K562 (cell line): Measurements from ENCODE around the gene HSFX3. TPM values are rescaled to one million over a fixed set of nuclear protein-coding genes. Genes with fewer than 3 reads are reported as not detected.

Experiments
- ATAC-seq: fragments of 200-7000 bp; cut with Tn5 transposase; 3 replicates; pipeline ENCODE4 v1.9.1; 2020; ENCODE audit warnings: moderate library complexity
- BruUV-seq: library from RNA; stranded (reverse); fragments of 400-500 nt; replicated peaks from 2 replicates; lab custom pipeline; 2021; lab: Mats Ljungman, UMichigan
- CTCF ChIA-PET: fragments of 300-600 bp; formaldehyde crosslinking; extraction: SDS; loops from one replicate; lab custom pipeline; 2021; ENCODE audit warnings: low intra/inter-chr PET ratio; lab: Yijun Ruan, JAX
- POLR2A ChIA-PET: fragments of 300-600, 350-650 bp; sonication (Branson Sonifier 250); formaldehyde crosslinking; extraction: SDS; loops from one replicate; lab custom pipeline; 2021; ENCODE audit warnings: antibody characterized with exemption, inconsistent platforms; lab: Yijun Ruan, JAX
- DNase-seq, 4 experiments: peaks; one replicate each; pipeline versions ENCODE4 v3.0.0 to v3.0.0-alpha.2; 2011 to 2018; ENCODE audit warnings: low spot score in 3 of 4, mixed read lengths in 3 of 4; ENCODE audit errors: extremely low read depth in 1 of 4
- FAIRE-seq: peaks from 2 replicates; lab custom pipeline; 2011; peaks lifted over from hg19 to GRCh38; lab: Jason Lieb, UNC
- H2AFZ ChIP-seq: 2 replicates; pipeline ENCODE4 v1.6.0; 2011; ENCODE audit warnings: low read depth, low read length, control low read depth, inconsistent platforms
- H3K27ac ChIP-seq: fragments of 200-600 bp; 3 replicates; pipeline ENCODE4 v1.8.0; 2011; ENCODE audit warnings: low read depth, mild to moderate bottlenecking, control low read depth, inconsistent platforms, low read length, moderate library complexity, mixed read lengths; ENCODE audit errors: extremely low read depth
- H3K27me3 ChIP-seq, 2 experiments: fragments of 300-600 bp in 1 of 2; 2 replicates in 1 of 2; 3 replicates in 1 of 2; pipeline versions ENCODE4 v1.6.0 to v1.8.0; 2011; ENCODE audit warnings: inconsistent platforms in 2 of 2, low read length in 2 of 2, mild to moderate bottlenecking in 1 of 2, mixed read lengths in 1 of 2, moderate library complexity in 1 of 2; ENCODE audit not compliant: control insufficient read depth in 2 of 2, insufficient read depth in 2 of 2
- H3K36me3 ChIP-seq: fragments of 300-600 bp; 3 replicates; pipeline ENCODE4 v1.8.0; 2011; ENCODE audit warnings: mild to moderate bottlenecking, low read length, inconsistent platforms; ENCODE audit not compliant: control insufficient read depth, insufficient read depth
- H3K4me1 ChIP-seq, 2 experiments: fragments of 200-600 bp in 1 of 2; replicated peaks in 1 of 2; 2 replicates in 1 of 2; 3 replicates in 1 of 2; pipeline versions ENCODE4 v1.5.1 to v1.8.0; 2011; ENCODE audit warnings: inconsistent platforms in 2 of 2, low read length in 2 of 2, mild to moderate bottlenecking in 1 of 2, mixed read lengths in 1 of 2, moderate library complexity in 1 of 2; ENCODE audit not compliant: control insufficient read depth in 2 of 2, insufficient read depth in 2 of 2
- H3K4me2 ChIP-seq: 2 replicates; pipeline ENCODE4 v1.6.1; 2011; ENCODE audit warnings: low read length, control low read depth, inconsistent platforms, mixed read lengths; ENCODE audit not compliant: insufficient read depth
- H3K4me3 ChIP-seq: fragments of 200-600 bp; sonication (generic), shearing (Covaris generic); 2 replicates; pipeline ENCODE4 v1.5.1; 2016; ENCODE audit warnings: control low read depth, inconsistent platforms
- H3K79me2 ChIP-seq: fragments of 200-600 bp; 3 replicates; pipeline ENCODE4 v1.8.0; 2011; ENCODE audit warnings: low read length, inconsistent platforms; ENCODE audit not compliant: control insufficient read depth, insufficient read depth
- H3K9ac ChIP-seq, 2 experiments: 2 replicates each; pipeline versions ENCODE4 v1.6.0 to v1.6.1; 2011; ENCODE audit warnings: low read depth in 2 of 2, low read length in 2 of 2, control low read depth in 1 of 2, inconsistent platforms in 1 of 2, mild to moderate bottlenecking in 1 of 2, mixed read lengths in 1 of 2; ENCODE audit not compliant: insufficient read depth in 1 of 2
- H3K9me1 ChIP-seq: one replicate; pipeline ENCODE4 v1.6.0; 2011; ENCODE audit warnings: inconsistent platforms, mild to moderate bottlenecking, low read length, moderate library complexity; ENCODE audit not compliant: control insufficient read depth, insufficient read depth
- H3K9me3 ChIP-seq: replicated peaks from 2 replicates; pipeline ENCODE4 v1.5.1; 2011; ENCODE audit warnings: low read depth, low read length, inconsistent platforms; ENCODE audit not compliant: control insufficient read depth, insufficient read depth
- H4K20me1 ChIP-seq: replicated peaks from 2 replicates; pipeline ENCODE4 v1.6.1; 2011; ENCODE audit warnings: low read length, inconsistent platforms, mixed read lengths; ENCODE audit not compliant: control insufficient read depth, insufficient read depth
- CBFA2T2 ChIP-seq: fragments of 450-650 bp; conservative IDR thresholded peaks from 2 replicates; pipeline ENCODE4 v1.6.1; 2017; ENCODE audit warnings: mild to moderate bottlenecking
- CREM ChIP-seq: IDR thresholded peaks from 2 replicates; pipeline ENCODE4 v1.6.1; 2014; ENCODE audit warnings: antibody characterized with exemption, low read depth
- EWSR1 ChIP-seq: fragments of 450-650 bp; IDR thresholded peaks from 2 replicates; pipeline ENCODE4 v1.6.1; 2018; ENCODE audit warnings: borderline replicate concordance, mild to moderate bottlenecking, low read depth, moderate library complexity; ENCODE audit not compliant: partially characterized antibody
- GATAD2B ChIP-seq: fragments of 450-650 bp; IDR thresholded peaks from 2 replicates; pipeline ENCODE4 v1.6.1; 2017; ENCODE audit warnings: mild to moderate bottlenecking, borderline replicate concordance
- HDAC6 ChIP-seq: IDR thresholded peaks from 2 replicates; pipeline ENCODE4 v1.6.1; 2012; ENCODE audit warnings: low read depth, mild to moderate bottlenecking, control low read depth, inconsistent platforms, low read length, moderate library complexity
- JUNB ChIP-seq: fragments of 450-650 bp; formaldehyde crosslinking; conservative IDR thresholded peaks from 2 replicates; pipeline ENCODE4 v1.4.0; 2020; ENCODE audit warnings: mild to moderate bottlenecking
- KLF13 ChIP-seq: fragments of 450-650 bp; IDR thresholded peaks from 2 replicates; pipeline ENCODE4 v1.6.1; 2016; ENCODE audit warnings: missing genetic modification characterization, low read depth, mild to moderate bottlenecking, missing compliant biosample characterization, moderate library complexity, borderline replicate concordance
- NR3C1 ChIP-seq: sonication (generic); formaldehyde crosslinking; IDR thresholded peaks from 2 replicates; pipeline ENCODE4 v1.8.1; 2022; ENCODE audit warnings: missing genetic modification reagents
- NR4A1 ChIP-seq, 2 experiments: fragments of 250-450 bp in 1 of 2; fragments of 450-650 bp in 1 of 2; sonication (Bioruptor Pico) in 1 of 2; IDR thresholded peaks; 2 replicates each; pipeline versions ENCODE4 v1.4.0 to v1.6.1; 2016 to 2020; ENCODE audit warnings: mild to moderate bottlenecking in 2 of 2, missing compliant biosample characterization in 1 of 2, missing genetic modification characterization in 1 of 2, moderate library complexity in 1 of 2
- TRIM25 ChIP-seq: fragments of 450-650 bp; IDR thresholded peaks from 2 replicates; pipeline ENCODE4 v1.7.0; 2016; ENCODE audit warnings: borderline replicate concordance
- ZBED1 ChIP-seq: IDR thresholded peaks from 2 replicates; pipeline ENCODE4 v1.6.1; 2014
- ZNF324 ChIP-seq: fragments of 250-450 bp; sonication (Bioruptor Pico); IDR thresholded peaks from 2 replicates; pipeline ENCODE4 v1.4.0; 2020; ENCODE audit warnings: mild to moderate bottlenecking
- WGBS: fragments of 100-300 bp; shearing (Covaris generic); methylation state at CpG from one replicate; pipeline ENCODE4 v1.1.6; 2016; ENCODE audit warnings: low coverage, mixed read lengths; ENCODE audit not compliant: insufficient coverage; ENCODE audit errors: missing lambda C conversion rate; 5-methylcytosine and 5-hydroxymethylcytosine counted together
- in situ Hi-C: fragments of 300-500 bp; cut with MboI; formaldehyde crosslinking; loops from 4 replicates; pipeline ENCODE4 v1.15.0; 2018; ENCODE audit warnings: inconsistent platforms, mixed read lengths
- intact Hi-C: fragments of 100-400 bp; cut with micrococcal nuclease; formaldehyde crosslinking; loops from 2 replicates; pipeline ENCODE4 v1.14.2; 2022
- polyA plus RNA-seq, 8 experiments: library from polyadenylated mRNA; depleted of rRNA in 4 of 8; stranded (reverse) in 5 of 8; unstranded in 3 of 8; fragments of >200 nt; fragmentation: Nextera tagmentation in 2 of 8; fragmentation: Illumina TruSeq in 1 of 8; extraction: Ambion mirVana in 2 of 8; extraction: Trizol in 1 of 8; gene quantifications; 2 replicates each; pipeline versions ENCODE4 v1.2.1 to v1.2.3, GENCODE V29; 2011 to 2014; ENCODE audit warnings: inconsistent platforms in 1 of 8, missing spikeins in 1 of 8
- total RNA-seq, 7 experiments: library from RNA; depleted of rRNA in 6 of 7; stranded (reverse); fragments of >200 nt in 6 of 7; fragmentation: Illumina TruSeq in 2 of 7; extraction: Trizol in 2 of 7; gene quantifications; 2 replicates each; pipeline versions ENCODE4 v1.2.1 to v1.2.3, GENCODE V29; 2011 to 2021; ENCODE audit warnings: low replicate concordance in 1 of 7
- TF ChIP-seq, protein P1 (sequence below): fragments of 250-450 bp; sonication (Bioruptor Pico); IDR thresholded peaks from 2 replicates; pipeline ENCODE4 v1.4.0; 2020
- TF ChIP-seq, protein P2 (sequence below): fragments of 450-650 bp; formaldehyde crosslinking; IDR thresholded peaks from 2 replicates; pipeline ENCODE4 v1.4.0; 2020; ENCODE audit warnings: mild to moderate bottlenecking, moderate library complexity

HSFX3 gene
- total and polyA plus RNA-seq, 9 of the 15 experiments (the other 6 are each of a cell fraction or from before 2014, with no cell fraction given) = 0.08 to 0.10 TPM; not detected in 7

DNA sequence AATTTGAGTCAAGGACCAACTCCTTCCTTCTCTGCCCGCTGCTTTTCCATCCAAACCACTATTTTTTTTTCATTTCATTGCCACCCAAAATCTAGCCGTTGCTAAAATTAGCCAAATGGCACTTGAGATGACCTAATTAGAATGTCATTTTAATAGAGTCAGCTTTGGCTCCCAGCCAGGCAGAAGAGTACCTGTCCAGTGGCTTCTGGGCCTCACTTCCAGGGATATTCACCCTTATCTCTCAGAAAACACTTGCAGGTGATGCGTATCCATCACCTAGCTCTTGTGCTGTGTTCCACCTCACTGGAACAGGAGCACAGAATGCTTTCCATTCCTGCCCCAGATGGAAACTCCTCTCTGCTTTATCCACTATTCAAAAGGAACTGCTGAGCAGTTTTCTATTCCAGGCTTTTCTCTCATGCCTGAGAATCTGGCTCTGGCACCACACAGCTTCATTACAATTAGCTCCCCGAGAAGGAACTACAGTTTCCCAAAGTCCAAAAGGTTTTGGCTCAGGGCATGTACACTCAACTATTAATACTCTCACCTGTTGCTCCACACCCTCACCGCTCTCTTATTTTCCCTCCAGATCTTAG, 19.1 kb upstream of the HSFX3 start:
- WGBS = 14% methylated on average over 4 of the region's 5 CpGs
- DNase-seq = no peak
- Histone ChIP-seq H3K36me3 (no peaks in the 10 kb centered on the region), H4K20me1 (no peaks in the 10 kb centered on the region), H3K9ac (no peak overlapping the region), H3K9me3 (no peaks in the 10 kb centered on the region), H3K4me3 (no peak overlapping the region), H2AFZ (no peak overlapping the region), H3K27ac (no peak overlapping the region), H3K79me2 (no peaks in the 10 kb centered on the region), H3K4me1 (peaks cover 0 to 3% of the 10 kb centered on the region in 2 experiments; a peak in 2 of 5 replicates), H3K4me2 (no peak overlapping the region), H3K27me3 (0 out of 5 replicates have a peak, but pooled peaks cover 0 to 4% of the 10 kb centered on the region in 2 experiments), H3K9me1 (no peaks in the 10 kb centered on the region)
- no TSS peak for BruUV-seq
- no peak for FAIRE-seq
- in situ Hi-C loops (no loop called here), intact Hi-C loops (no loop called here)
- TF ChIP-seq, protein P1, sequence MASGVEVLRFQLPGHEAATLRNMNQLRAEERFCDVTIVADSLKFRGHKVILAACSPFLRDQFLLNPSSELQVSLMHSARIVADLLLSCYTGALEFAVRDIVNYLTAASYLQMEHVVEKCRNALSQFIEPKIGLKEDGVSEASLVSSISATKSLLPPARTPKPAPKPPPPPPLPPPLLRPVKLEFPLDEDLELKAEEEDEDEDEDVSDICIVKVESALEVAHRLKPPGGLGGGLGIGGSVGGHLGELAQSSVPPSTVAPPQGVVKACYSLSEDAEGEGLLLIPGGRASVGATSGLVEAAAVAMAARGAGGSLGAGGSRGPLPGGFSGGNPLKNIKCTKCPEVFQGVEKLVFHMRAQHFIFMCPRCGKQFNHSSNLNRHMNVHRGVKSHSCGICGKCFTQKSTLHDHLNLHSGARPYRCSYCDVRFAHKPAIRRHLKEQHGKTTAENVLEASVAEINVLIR = no peak
- no peak for TF ChIP-seq CREM
- TF ChIP-seq ZBED1 = no peak
- no peak for TF ChIP-seq CBFA2T2
- TF ChIP-seq HDAC6 = no peak
- TF ChIP-seq KLF13 (tag) = no peak
- TF ChIP-seq NR4A1 (CRISPR knock-in tag; IDR thresholded peaks at IDR 0.05) = no peak
- TF ChIP-seq NR4A1 (tag; IDR thresholded peaks at IDR 0.05) = no peak
- no peak for TF ChIP-seq GATAD2B
- TF ChIP-seq EWSR1 = no peak
- no peak for TF ChIP-seq JUNB (CRISPR knock-in tag)
- TF ChIP-seq NR3C1 = no peak
- no peak for TF ChIP-seq ZNF324
- no peak for TF ChIP-seq TRIM25
- TF ChIP-seq, protein P2, sequence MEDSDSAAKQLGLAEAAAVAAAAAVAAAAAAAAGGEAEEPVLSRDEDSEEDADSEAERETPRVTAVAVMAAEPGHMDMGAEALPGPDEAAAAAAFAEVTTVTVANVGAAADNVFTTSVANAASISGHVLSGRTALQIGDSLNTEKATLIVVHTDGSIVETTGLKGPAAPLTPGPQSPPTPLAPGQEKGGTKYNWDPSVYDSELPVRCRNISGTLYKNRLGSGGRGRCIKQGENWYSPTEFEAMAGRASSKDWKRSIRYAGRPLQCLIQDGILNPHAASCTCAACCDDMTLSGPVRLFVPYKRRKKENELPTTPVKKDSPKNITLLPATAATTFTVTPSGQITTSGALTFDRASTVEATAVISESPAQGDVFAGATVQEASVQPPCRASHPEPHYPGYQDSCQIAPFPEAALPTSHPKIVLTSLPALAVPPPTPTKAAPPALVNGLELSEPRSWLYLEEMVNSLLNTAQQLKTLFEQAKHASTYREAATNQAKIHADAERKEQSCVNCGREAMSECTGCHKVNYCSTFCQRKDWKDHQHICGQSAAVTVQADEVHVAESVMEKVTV (CRISPR knock-in tag) = no peak
- POLR2A ChIA-PET = no interaction called here
- no peak for ATAC-seq
- CTCF ChIA-PET = no interaction called here
